GM10248 (cell line): Measurements from ENCODE around the gene CAPN14.

Source experiments
- CTCF ChIA-PET: fragments of 300-600 bp; sonication (Branson Sonifier 250); formaldehyde crosslinking; extraction: SDS; loops from one replicate; lab custom pipeline; 2021; ENCODE audit warnings: antibody characterized with exemption; lab: Yijun Ruan, JAX
- POLR2A ChIA-PET: fragments of 350-650 bp; sonication (Branson Sonifier 250); formaldehyde crosslinking; extraction: SDS; loops from one replicate; lab custom pipeline; 2020; ENCODE audit warnings: antibody characterized with exemption; lab: Yijun Ruan, JAX
- DNase-seq: peaks from one replicate; pipeline ENCODE4 v3.0.0; 2012; ENCODE audit errors: extremely low spot score
- CTCF ChIP-seq: IDR thresholded peaks from 2 replicates; pipeline ENCODE4 v1.5.1; 2012; ENCODE audit warnings: mild to moderate bottlenecking, low read depth; ENCODE audit errors: extremely low read depth, missing control alignments, control extremely low read depth

Gene CAPN14

GRCh38 chr2:31125918-31126695 lies 91.2 kb downstream of the CAPN14 start:
- TF ChIP-seq CTCF: no peak
- ChIA-PET CTCF (interaction anchor here (1.3 to 1.9 kb wide), 4 partner anchors 10 to 415 kb away, joined by 3 to 6 read pairs (median 4); no protein-coding TSS in a partner anchor), POLR2A (no interaction called here)
- no peak for DNase-seq

GRCh38 chr2:31124904-31125303 lies 92.4 kb downstream of the CAPN14 start:
- TF ChIP-seq CTCF: no peak
- ChIA-PET POLR2A (no interaction called here), CTCF (interaction anchor here (1.3 to 1.9 kb wide), 3 partner anchors 9 to 14 kb away, joined by 3 to 6 read pairs (median 4); no protein-coding TSS in a partner anchor)
- no peak for DNase-seq
